Measurements from ENCODE around the gene PDXP. TPM values are rescaled to one million over a fixed set of nuclear protein-coding genes. Genes with fewer than 3 reads are reported as not detected.

Gene PDXP
- total RNA-seq, 4 donors from 2014 or later: 10.3 to 28.7 (median 16.6) TPM

- TF ChIP-seq CTCF (IDR thresholded peaks at IDR 0.05 in 4 of 5, conservative IDR thresholded peaks at IDR 0.05 in 1 of 5): no peak
- no peak for TF ChIP-seq POLR2A (IDR thresholded peaks at IDR 0.05)
- H3K4me3 ChIP-seq: no peak overlapping the region
- no peak overlapping the region for H3K27ac ChIP-seq
- no peak for DNase-seq
- no peaks in the 10 kb centered on the region for H3K4me1 ChIP-seq
- H3K36me3 ChIP-seq: no peaks in the 10 kb centered on the region
- in situ Hi-C loops (cut with MboI; ENCODE audit: low sequenced_read_pairs in 4 of 4): no loop called here
- intact Hi-C loops (cut with DNase I; ENCODE audit: low total_unique reads): no loop called here
- no peaks in the 10 kb centered on the region for H3K9me3 ChIP-seq
- H3K27me3 ChIP-seq: no peaks in the 10 kb centered on the region
- no peak for ATAC-seq
These were observed 46.1 kb downstream of the PDXP start for GRCh38 chr22:37704645-37705044.

DNA sequence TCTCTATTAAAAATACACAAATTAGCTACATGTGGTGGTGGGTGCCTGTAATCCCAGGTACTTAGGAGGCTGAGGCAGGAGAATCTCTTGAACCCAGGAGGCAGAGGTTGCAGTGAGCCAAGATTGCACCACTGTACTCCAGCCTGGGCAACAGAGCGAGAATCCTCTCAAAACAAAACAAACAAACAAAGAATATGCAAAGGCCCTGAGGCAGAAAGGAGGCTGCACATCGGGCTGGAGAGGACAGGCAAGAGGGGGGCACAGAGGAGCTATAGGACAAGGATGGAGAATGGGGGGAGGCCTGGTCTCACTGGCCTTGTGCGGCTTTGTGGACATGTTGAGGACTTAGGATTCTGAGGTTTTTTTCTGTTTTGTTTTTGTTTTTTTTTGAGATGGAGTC is 46.7 kb downstream of the PDXP start:
- Histone ChIP-seq H3K9me3 (no peaks in the 10 kb centered on the region), H3K27me3 (no peaks in the 10 kb centered on the region), H3K36me3 (no peaks in the 10 kb centered on the region), H3K27ac (no peak overlapping the region), H3K4me1 (no peaks in the 10 kb centered on the region), H3K4me3 (no peak overlapping the region)
- TF ChIP-seq POLR2A (IDR thresholded peaks at IDR 0.05) (no peak), CTCF (IDR thresholded peaks at IDR 0.05 in 4 of 5, conservative IDR thresholded peaks at IDR 0.05 in 1 of 5) (no peak)
- DNase-seq (no peak), ATAC-seq (no peak)
- intact Hi-C loops (cut with DNase I; ENCODE audit: low total_unique reads): no loop called here
- in situ Hi-C loops (cut with MboI; ENCODE audit: low sequenced_read_pairs in 4 of 4): no loop called here

DNA sequence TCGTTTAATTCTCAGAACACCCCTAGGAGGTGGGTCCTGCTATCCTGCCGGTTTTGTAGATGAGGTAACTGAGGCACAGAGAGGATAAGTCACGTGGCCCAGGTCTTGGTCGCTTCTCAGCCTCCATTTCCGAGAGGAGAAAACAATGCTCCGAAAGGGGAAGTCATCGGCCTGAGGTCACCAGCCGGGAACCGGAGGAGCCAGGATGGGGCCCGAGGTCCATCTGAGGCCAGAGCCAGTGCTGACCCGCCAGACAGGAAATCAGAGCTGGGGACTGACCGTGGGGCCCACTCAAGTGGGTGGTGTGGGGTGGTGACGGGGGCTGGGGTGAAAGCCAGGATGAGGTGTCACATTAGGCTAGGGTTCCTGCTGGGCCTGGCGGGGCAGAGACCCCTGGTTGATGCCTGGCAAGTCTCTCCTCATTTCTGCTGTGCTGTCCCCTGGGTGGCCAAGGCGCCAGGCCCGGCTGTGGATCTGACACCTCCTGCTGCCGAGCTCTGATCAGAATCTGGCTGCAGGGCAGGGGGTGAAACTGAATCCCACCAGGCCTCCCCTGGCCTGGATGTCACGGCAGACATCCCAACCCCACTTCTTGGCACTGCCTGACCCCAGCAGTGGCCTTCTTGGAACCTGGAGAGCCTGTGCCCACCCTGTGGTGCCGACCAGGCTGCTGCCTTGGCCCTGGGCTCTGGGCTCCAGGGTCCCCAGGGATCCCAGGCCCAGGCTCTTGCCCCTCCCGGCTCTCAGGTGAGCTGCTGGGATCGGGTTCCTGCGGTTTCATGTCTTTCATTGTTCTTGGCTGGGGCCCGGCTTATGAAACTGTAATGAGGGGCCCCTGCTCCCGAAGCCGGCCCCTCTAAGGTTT is 50.3 kb downstream of the PDXP start:
- Histone ChIP-seq H3K4me1 (no peaks in the 10 kb centered on the region), H3K27me3 (no peaks in the 10 kb centered on the region), H3K4me3 (no peak overlapping the region), H3K36me3 (no peaks in the 10 kb centered on the region), H3K9me3 (no peaks in the 10 kb centered on the region), H3K27ac (no peak overlapping the region)
- intact Hi-C loops (cut with DNase I; ENCODE audit: low total_unique reads) (no loop called here), in situ Hi-C loops (cut with MboI; ENCODE audit: low sequenced_read_pairs in 4 of 4) (no loop called here)
- no peak for DNase-seq
- TF ChIP-seq CTCF (IDR thresholded peaks at IDR 0.05 in 4 of 5, conservative IDR thresholded peaks at IDR 0.05 in 1 of 5): no peak
- TF ChIP-seq POLR2A (IDR thresholded peaks at IDR 0.05): no peak
- no peak for ATAC-seq

GRCh38 chr22:37709445-37709765 is 50.9 kb downstream of the PDXP start:
- intact Hi-C loops (cut with DNase I; ENCODE audit: low total_unique reads): no loop called here
- in situ Hi-C loops (cut with MboI; ENCODE audit: low sequenced_read_pairs in 4 of 4): no loop called here
- Histone ChIP-seq H3K27ac (no peak overlapping the region), H3K27me3 (no peaks in the 10 kb centered on the region), H3K4me1 (no peaks in the 10 kb centered on the region), H3K9me3 (no peaks in the 10 kb centered on the region), H3K4me3 (no peak overlapping the region), H3K36me3 (no peaks in the 10 kb centered on the region)
- ATAC-seq (no peak), DNase-seq (no peak)
- no peak for TF ChIP-seq POLR2A (IDR thresholded peaks at IDR 0.05)
- no peak for TF ChIP-seq CTCF (IDR thresholded peaks at IDR 0.05 in 4 of 5, conservative IDR thresholded peaks at IDR 0.05 in 1 of 5)

GRCh38 chr22:37710675-37711074 is 52.2 kb downstream of the PDXP start:
- Histone ChIP-seq H3K9me3 (no peaks in the 10 kb centered on the region), H3K27me3 (no peaks in the 10 kb centered on the region), H3K4me1 (no peaks in the 10 kb centered on the region), H3K4me3 (no peak overlapping the region), H3K27ac (no peak overlapping the region), H3K36me3 (no peaks in the 10 kb centered on the region)
- ATAC-seq: no peak
- in situ Hi-C loops (cut with MboI; ENCODE audit: low sequenced_read_pairs in 4 of 4) (no loop called here), intact Hi-C loops (cut with DNase I; ENCODE audit: low total_unique reads) (no loop called here)
- TF ChIP-seq CTCF (IDR thresholded peaks at IDR 0.05 in 4 of 5, conservative IDR thresholded peaks at IDR 0.05 in 1 of 5) (no peak), POLR2A (IDR thresholded peaks at IDR 0.05) (no peak)
- no peak for DNase-seq
